ENCODE data around the gene TAF5L. TPM values are rescaled to one million over a fixed set of nuclear protein-coding genes. Genes with fewer than 3 reads are reported as not detected.

The TAF5L gene
- total RNA-seq, 6 donors from 2014 or later = 11.0 to 25.5 (median 19.6) TPM

DNA sequence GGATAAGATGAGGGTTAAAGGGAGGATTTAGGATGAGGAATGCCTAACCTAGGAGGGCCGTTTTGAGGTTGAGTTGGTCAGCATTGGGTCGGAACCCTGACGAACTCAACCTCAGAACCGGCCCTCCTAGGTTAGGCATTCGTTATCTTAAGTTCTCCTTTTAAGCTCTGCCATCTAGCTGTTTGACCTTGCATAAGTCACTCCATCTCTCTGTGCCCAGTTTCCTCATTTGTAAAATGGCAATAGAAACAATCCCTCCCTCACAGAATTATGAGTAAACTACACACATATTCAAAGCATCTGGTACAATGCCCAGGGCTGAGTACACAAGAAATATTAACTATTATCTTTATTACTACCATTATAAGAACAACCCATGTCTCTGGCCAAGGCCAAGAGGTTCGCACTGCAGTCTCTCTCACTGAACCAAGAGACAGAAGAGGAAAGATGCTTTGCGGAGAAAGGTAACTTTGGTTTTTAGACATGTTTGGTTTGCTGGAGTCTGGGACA, 72.2 kb downstream of the TAF5L start:
- Histone ChIP-seq H3K36me3 (peaks cover 0 to 6% (median 1%) of the 10 kb centered on the region in 4 donors), H3K27ac (no peak overlapping the region), H3K4me3 (no peak overlapping the region), H3K27me3 (no peaks in the 10 kb centered on the region), H3K4me1 (peaks cover 19 to 33% (median 19%) of the 10 kb centered on the region in 4 donors), H3K9me3 (no peaks in the 10 kb centered on the region)
- no peak for DNase-seq
- TF ChIP-seq POLR2A (IDR thresholded peaks at IDR 0.05) = no peak
- TF ChIP-seq, protein P1, sequence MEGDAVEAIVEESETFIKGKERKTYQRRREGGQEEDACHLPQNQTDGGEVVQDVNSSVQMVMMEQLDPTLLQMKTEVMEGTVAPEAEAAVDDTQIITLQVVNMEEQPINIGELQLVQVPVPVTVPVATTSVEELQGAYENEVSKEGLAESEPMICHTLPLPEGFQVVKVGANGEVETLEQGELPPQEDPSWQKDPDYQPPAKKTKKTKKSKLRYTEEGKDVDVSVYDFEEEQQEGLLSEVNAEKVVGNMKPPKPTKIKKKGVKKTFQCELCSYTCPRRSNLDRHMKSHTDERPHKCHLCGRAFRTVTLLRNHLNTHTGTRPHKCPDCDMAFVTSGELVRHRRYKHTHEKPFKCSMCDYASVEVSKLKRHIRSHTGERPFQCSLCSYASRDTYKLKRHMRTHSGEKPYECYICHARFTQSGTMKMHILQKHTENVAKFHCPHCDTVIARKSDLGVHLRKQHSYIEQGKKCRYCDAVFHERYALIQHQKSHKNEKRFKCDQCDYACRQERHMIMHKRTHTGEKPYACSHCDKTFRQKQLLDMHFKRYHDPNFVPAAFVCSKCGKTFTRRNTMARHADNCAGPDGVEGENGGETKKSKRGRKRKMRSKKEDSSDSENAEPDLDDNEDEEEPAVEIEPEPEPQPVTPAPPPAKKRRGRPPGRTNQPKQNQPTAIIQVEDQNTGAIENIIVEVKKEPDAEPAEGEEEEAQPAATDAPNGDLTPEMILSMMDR (IDR thresholded peaks at IDR 0.05) = no peak
- TF ChIP-seq POLR2AphosphoS5 (IDR thresholded peaks at IDR 0.05) = no peak
- no peak for TF ChIP-seq EP300 (IDR thresholded peaks at IDR 0.05)
- 87% methylated on average over 7 of the region's 7 CpGs for WGBS, 2 donors
- ATAC-seq (ENCODE audit: low FRiP score in 2 of 2) = no peak

DNA sequence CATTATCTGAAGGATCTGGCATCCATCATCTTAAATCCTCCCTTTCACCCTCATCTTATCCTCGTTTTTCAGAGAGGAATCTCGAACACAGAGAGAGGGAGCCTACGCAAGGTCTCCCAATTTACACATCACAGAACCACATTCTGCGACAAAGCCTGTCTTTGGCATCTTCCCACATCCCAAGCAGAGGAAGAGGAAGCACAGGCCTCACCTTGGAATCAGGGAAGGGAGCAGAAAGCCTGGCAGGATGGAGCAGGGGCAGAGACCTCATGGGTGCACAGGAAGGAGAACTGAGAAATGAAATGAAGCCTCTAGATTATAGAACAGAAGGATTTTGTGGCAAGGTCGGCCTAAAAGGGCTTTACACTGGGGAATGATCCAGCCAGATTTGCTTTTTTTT, 73.2 kb downstream of the TAF5L start:
- no peak for ATAC-seq (ENCODE audit: low FRiP score in 2 of 2)
- no peaks in the 10 kb centered on the region for H3K27me3 ChIP-seq

GRCh38 chr1:229550812-229551567, 74.9 kb downstream of the TAF5L start:
- no peak for DNase-seq
- 77 to 85% methylated on average over 3 of the region's 3 CpGs for WGBS, 2 donors
- peaks cover 8 to 24% (median 16%) of the 10 kb centered on the region in 4 donors for H3K36me3 ChIP-seq
- no peaks in the 10 kb centered on the region for H3K27me3 ChIP-seq
- H3K27ac ChIP-seq = no peak overlapping the region
- TF ChIP-seq POLR2A (IDR thresholded peaks at IDR 0.05) (no peak), EP300 (IDR thresholded peaks at IDR 0.05) (no peak), POLR2AphosphoS5 (IDR thresholded peaks at IDR 0.05) (no peak)
- TF ChIP-seq, protein P1 (IDR thresholded peaks at IDR 0.05) = no peak
- H3K4me3 ChIP-seq = no peak overlapping the region
- H3K4me1 ChIP-seq = peaks cover 3 to 14% (median 5%) of the 10 kb centered on the region in 4 donors
- no peak for ATAC-seq (ENCODE audit: low FRiP score in 2 of 2)
- no peaks in the 10 kb centered on the region for H3K9me3 ChIP-seq

More for the DNA sequence above, 73.2 kb downstream of the TAF5L start:
- Histone ChIP-seq H3K4me1 (peaks cover 19 to 31% (median 19%) of the 10 kb centered on the region in 4 donors), H3K27ac (no peak overlapping the region), H3K36me3 (peaks cover 0 to 11% (median 5%) of the 10 kb centered on the region in 4 donors), H3K4me3 (no peak overlapping the region), H3K9me3 (no peaks in the 10 kb centered on the region)
- no peak for TF ChIP-seq POLR2A (IDR thresholded peaks at IDR 0.05)
- TF ChIP-seq, protein P1 (IDR thresholded peaks at IDR 0.05) = no peak
- TF ChIP-seq EP300 (IDR thresholded peaks at IDR 0.05) = no peak
- TF ChIP-seq POLR2AphosphoS5 (IDR thresholded peaks at IDR 0.05) = no peak
- no peak for DNase-seq
- WGBS, 2 donors = 80 to 83% methylated on average over 5 of the region's 5 CpGs

GRCh38 chr1:229547542-229547941, 78.4 kb downstream of the TAF5L start:
- Histone ChIP-seq H3K9me3 (no peaks in the 10 kb centered on the region), H3K4me3 (no peak overlapping the region), H3K27ac (no peak overlapping the region), H3K4me1 (no peaks in the 10 kb centered on the region), H3K36me3 (peaks cover 8 to 47% (median 24%) of the 10 kb centered on the region in 4 donors), H3K27me3 (no peaks in the 10 kb centered on the region)
- DNase-seq (no peak), ATAC-seq (ENCODE audit: low FRiP score in 2 of 2) (no peak)
- 94 to 97% methylated on average over 7 of the region's 7 CpGs for WGBS, 2 donors
- TF ChIP-seq, protein P1 (IDR thresholded peaks at IDR 0.05) = no peak
- TF ChIP-seq EP300 (IDR thresholded peaks at IDR 0.05) (no peak), POLR2A (IDR thresholded peaks at IDR 0.05) (no peak), POLR2AphosphoS5 (IDR thresholded peaks at IDR 0.05) (no peak)
